GM04503 (cell line): Measurements from ENCODE around the gene APLF.
"Not testable (repeated sequence)": the region's sequence is repeated elsewhere in the genome, so short reads cannot be mapped to it uniquely, and the experiment has no call there.

Experiments used
- DNase-seq: peaks from one replicate; pipeline ENCODE4 v3.0.0-alpha.2; 2012; ENCODE audit warnings: low read depth

Gene APLF

GRCh38 chr2:68441179-68441993 is 26.0 kb upstream of the APLF start:
- no peak for DNase-seq

GRCh38 chr2:68441994-68442322 is 25.4 kb upstream of the APLF start:
- DNase-seq = no peak

GRCh38 chr2:68446425-68446824 is 21.0 kb upstream of the APLF start:
- not testable (repeated sequence) for DNase-seq

GRCh38 chr2:68447118-68447517 is 20.3 kb upstream of the APLF start:
- DNase-seq = no peak

GRCh38 chr2:68448671-68449653 is 18.4 kb upstream of the APLF start:
- DNase-seq = no peak

GRCh38 chr2:68452158-68452900 is 15.1 kb upstream of the APLF start:
- DNase-seq = no peak

- no peak for DNase-seq
Observed at GRCh38 chr2:68453761-68454360, 13.5 kb upstream of the APLF start.

GRCh38 chr2:68454719-68455118 is 12.7 kb upstream of the APLF start:
- DNase-seq = no peak

GRCh38 chr2:68456198-68456597 is 11.2 kb upstream of the APLF start:
- DNase-seq = no peak

GRCh38 chr2:68458981-68459380 is 8.4 kb upstream of the APLF start:
- DNase-seq = no peak

GRCh38 chr2:68463287-68463877 is 4.0 kb upstream of the APLF start:
- DNase-seq = no peak

- DNase-seq = no peak
Observed at GRCh38 chr2:68464651-68465050, 2.7 kb upstream of the APLF start.

GRCh38 chr2:68465081-68465916 is 2.1 kb upstream of the APLF start:
- no peak for DNase-seq

- no peak for DNase-seq
Observed at GRCh38 chr2:68466361-68466777, 1.0 kb upstream of the APLF start.

- no peak for DNase-seq
Observed at GRCh38 chr2:68466778-68467076, 658 bp upstream of the APLF start.

- no peak for DNase-seq
Observed at GRCh38 chr2:68468801-68469200, 1.4 kb downstream of the APLF start.

- DNase-seq = no peak
Observed at GRCh38 chr2:68469935-68470334, 2.5 kb downstream of the APLF start.

GRCh38 chr2:68471385-68471784 is 4.0 kb downstream of the APLF start:
- DNase-seq = no peak

- DNase-seq = no peak
Observed at GRCh38 chr2:68472796-68473414, 5.5 kb downstream of the APLF start.

- DNase-seq = no peak
Observed at GRCh38 chr2:68475110-68475509, 7.7 kb downstream of the APLF start.
